GM12878 (cell line): ENCODE measurements around the gene GLP1R.

Source experiments
- CEBPB ChIP-seq, 2 experiments: fragments of 150-350 bp in 1 of 2; IDR thresholded peaks; 2 replicates each; pipeline ENCODE4 v1.6.1; 2012 to 2014; ENCODE audit warnings: low read depth in 2 of 2, low read length in 2 of 2, borderline replicate concordance in 1 of 2, inconsistent platforms in 1 of 2
- ETV6 ChIP-seq, 2 experiments: fragments of 450-650 bp in 1 of 2; IDR thresholded peaks in 1 of 2; conservative IDR thresholded peaks in 1 of 2; 2 replicates each; pipeline ENCODE4 v1.6.1; 2014; ENCODE audit warnings: antibody characterized with exemption in 1 of 2, borderline replicate concordance in 1 of 2, low read depth in 1 of 2, mild to moderate bottlenecking in 1 of 2, moderate library complexity in 1 of 2
- FOXM1 ChIP-seq: IDR thresholded peaks from 2 replicates; pipeline ENCODE4 v1.6.1; 2012; ENCODE audit warnings: low read depth, mild to moderate bottlenecking, inconsistent platforms, low read length, moderate library complexity
- GATAD2B ChIP-seq: fragments of 450-650 bp; conservative IDR thresholded peaks from 2 replicates; pipeline ENCODE4 v1.6.1; 2017; ENCODE audit warnings: low read depth, mild to moderate bottlenecking, moderate library complexity
- POLR2AphosphoS5 ChIP-seq: IDR thresholded peaks from 2 replicates; pipeline ENCODE4 v1.6.1; 2011; ENCODE audit warnings: mild to moderate bottlenecking, low read length, inconsistent platforms
- RAD21 ChIP-seq: IDR thresholded peaks from 2 replicates; pipeline ENCODE4 v1.6.1; 2011; ENCODE audit warnings: mild to moderate bottlenecking, low read depth, low read length, moderate library complexity; ENCODE audit not compliant: insufficient read depth
- RFX5 ChIP-seq: IDR thresholded peaks from 2 replicates; pipeline ENCODE4 v1.6.1; 2011; ENCODE audit warnings: low read depth, low read length, improper control_type of control experiment
- TARDBP ChIP-seq: IDR thresholded peaks from 2 replicates; pipeline ENCODE4 v1.6.1; 2016; ENCODE audit warnings: borderline replicate concordance
- ZZZ3 ChIP-seq: IDR thresholded peaks from 2 replicates; pipeline ENCODE4 v1.6.1; 2011; ENCODE audit warnings: low read depth; ENCODE audit not compliant: control insufficient read depth, insufficient read length
- TF ChIP-seq, protein P1 (sequence below), 3 experiments: IDR thresholded peaks in 2 of 3; conservative IDR thresholded peaks in 1 of 3; 2 replicates each; pipeline ENCODE4 v1.5.1; 2011; ENCODE audit warnings: low read depth in 3 of 3, low read length in 3 of 3, mild to moderate bottlenecking in 3 of 3, control low read depth in 2 of 3, moderate library complexity in 2 of 3, inconsistent platforms in 1 of 3, mixed read lengths in 1 of 3; ENCODE audit not compliant: control insufficient read depth in 2 of 3, insufficient read depth in 1 of 3; ENCODE audit errors: extremely low read depth in 1 of 3
- TF ChIP-seq, protein P2 (sequence below): fragments of 450-650 bp; IDR thresholded peaks from 2 replicates; pipeline ENCODE4 v1.6.1; 2014; ENCODE audit warnings: mild to moderate bottlenecking

DNA sequence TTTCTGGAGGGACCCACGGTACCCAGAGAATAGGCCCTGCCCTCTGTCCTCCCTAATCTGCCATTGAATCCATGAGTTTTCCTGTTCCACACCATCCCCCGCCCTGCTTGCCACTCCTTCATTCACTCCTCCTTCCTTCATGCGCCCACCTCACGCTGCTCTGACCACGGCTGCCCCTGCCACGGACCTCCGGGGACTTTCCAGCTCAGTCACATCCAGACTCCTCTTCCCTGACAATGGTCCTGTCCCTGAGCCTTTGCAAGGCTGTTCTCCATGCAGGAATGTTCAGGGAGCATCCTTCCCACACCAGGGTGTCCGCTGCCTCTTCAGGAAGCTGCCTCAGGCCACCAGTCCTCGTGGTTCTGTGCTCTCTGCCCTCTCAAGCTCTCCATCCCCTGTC, 25.9 kb downstream of the GLP1R start:
- TF ChIP-seq TARDBP, result no peak
- TF ChIP-seq CEBPB (IDR thresholded peaks at IDR 0.05; ENCODE audit: borderline replicate concordance in 1 of 2, low read depth in 2 of 2, low read length in 2 of 2), result no peak
- TF ChIP-seq POLR2AphosphoS5, result no peak
- TF ChIP-seq RFX5, result no peak
- no peak for TF ChIP-seq FOXM1
- TF ChIP-seq, protein P1, sequence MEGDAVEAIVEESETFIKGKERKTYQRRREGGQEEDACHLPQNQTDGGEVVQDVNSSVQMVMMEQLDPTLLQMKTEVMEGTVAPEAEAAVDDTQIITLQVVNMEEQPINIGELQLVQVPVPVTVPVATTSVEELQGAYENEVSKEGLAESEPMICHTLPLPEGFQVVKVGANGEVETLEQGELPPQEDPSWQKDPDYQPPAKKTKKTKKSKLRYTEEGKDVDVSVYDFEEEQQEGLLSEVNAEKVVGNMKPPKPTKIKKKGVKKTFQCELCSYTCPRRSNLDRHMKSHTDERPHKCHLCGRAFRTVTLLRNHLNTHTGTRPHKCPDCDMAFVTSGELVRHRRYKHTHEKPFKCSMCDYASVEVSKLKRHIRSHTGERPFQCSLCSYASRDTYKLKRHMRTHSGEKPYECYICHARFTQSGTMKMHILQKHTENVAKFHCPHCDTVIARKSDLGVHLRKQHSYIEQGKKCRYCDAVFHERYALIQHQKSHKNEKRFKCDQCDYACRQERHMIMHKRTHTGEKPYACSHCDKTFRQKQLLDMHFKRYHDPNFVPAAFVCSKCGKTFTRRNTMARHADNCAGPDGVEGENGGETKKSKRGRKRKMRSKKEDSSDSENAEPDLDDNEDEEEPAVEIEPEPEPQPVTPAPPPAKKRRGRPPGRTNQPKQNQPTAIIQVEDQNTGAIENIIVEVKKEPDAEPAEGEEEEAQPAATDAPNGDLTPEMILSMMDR (IDR thresholded peaks at IDR 0.05 in 2 of 3, conservative IDR thresholded peaks at IDR 0.05 in 1 of 3; ENCODE audit: control insufficient read depth in 2 of 3, extremely low read depth in 1 of 3, insufficient read depth in 1 of 3, low read depth in 3 of 3, low read length in 3 of 3), result no peak
- TF ChIP-seq ETV6 (conservative IDR thresholded peaks at IDR 0.05 in 1 of 2, IDR thresholded peaks at IDR 0.05 in 1 of 2; ENCODE audit: borderline replicate concordance in 1 of 2, low read depth in 1 of 2), result no peak
- no peak for TF ChIP-seq ZZZ3
- TF ChIP-seq RAD21, result no peak
- TF ChIP-seq, protein P2, sequence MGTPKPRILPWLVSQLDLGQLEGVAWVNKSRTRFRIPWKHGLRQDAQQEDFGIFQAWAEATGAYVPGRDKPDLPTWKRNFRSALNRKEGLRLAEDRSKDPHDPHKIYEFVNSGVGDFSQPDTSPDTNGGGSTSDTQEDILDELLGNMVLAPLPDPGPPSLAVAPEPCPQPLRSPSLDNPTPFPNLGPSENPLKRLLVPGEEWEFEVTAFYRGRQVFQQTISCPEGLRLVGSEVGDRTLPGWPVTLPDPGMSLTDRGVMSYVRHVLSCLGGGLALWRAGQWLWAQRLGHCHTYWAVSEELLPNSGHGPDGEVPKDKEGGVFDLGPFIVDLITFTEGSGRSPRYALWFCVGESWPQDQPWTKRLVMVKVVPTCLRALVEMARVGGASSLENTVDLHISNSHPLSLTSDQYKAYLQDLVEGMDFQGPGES, result no peak
- no peak for TF ChIP-seq GATAD2B
